Keratinocyte (primary cell): ENCODE data around the gene WDR93. TPM values are rescaled to one million over a fixed set of nuclear protein-coding genes. Genes with fewer than 3 reads are reported as not detected.

Experiments
- DNase-seq: peaks from one replicate; pipeline ENCODE4 v3.0.0-alpha.2; 2011; ENCODE audit warnings: low read depth, missing footprints, low spot score
- FAIRE-seq: peaks from 2 replicates; lab custom pipeline; 2011; peaks lifted over from hg19 to GRCh38; lab: Jason Lieb, UNC
- H2AFZ ChIP-seq: 2 replicates; pipeline ENCODE4 v1.6.0; 2012; ENCODE audit warnings: low read length, control low read depth, inconsistent platforms; ENCODE audit not compliant: control insufficient read depth
- H3K27ac ChIP-seq: 2 replicates; pipeline ENCODE4 v1.5.1; 2011; ENCODE audit warnings: low read length; ENCODE audit not compliant: control insufficient read depth, insufficient read depth
- H3K27me3 ChIP-seq: 3 replicates; pipeline ENCODE4 v1.6.0; 2011; ENCODE audit warnings: low read length; ENCODE audit not compliant: control insufficient read depth, insufficient read depth; ENCODE audit errors: extremely low read depth
- H3K36me3 ChIP-seq, 2 experiments: 2 replicates in 1 of 2; 3 replicates in 1 of 2; pipeline ENCODE4 v1.5.1; 2011; ENCODE audit warnings: low read length in 2 of 2, mild to moderate bottlenecking in 1 of 2; ENCODE audit not compliant: control insufficient read depth in 2 of 2, insufficient read depth in 2 of 2; ENCODE audit errors: extremely low read depth in 1 of 2
- H3K4me1 ChIP-seq: 3 replicates; pipeline ENCODE4 v1.5.1; 2011; ENCODE audit warnings: low read length; ENCODE audit not compliant: control insufficient read depth, insufficient read depth; ENCODE audit errors: extremely low read depth
- H3K4me2 ChIP-seq: 3 replicates; pipeline ENCODE4 v1.6.0; 2011; ENCODE audit warnings: low read depth, low read length; ENCODE audit not compliant: control insufficient read depth, insufficient read depth; ENCODE audit errors: extremely low read depth
- H3K4me3 ChIP-seq, 3 experiments: fragments of 200-600 bp in 1 of 3; sonication (generic) in 1 of 3; 2 replicates in 2 of 3; 3 replicates in 1 of 3; pipeline ENCODE4 v1.5.1; 2011 to 2016; ENCODE audit warnings: low read length in 3 of 3, mild to moderate bottlenecking in 3 of 3, control low read depth in 2 of 3, inconsistent platforms in 1 of 3, low read depth in 1 of 3, mixed read lengths in 1 of 3, mixed run types in 1 of 3, moderate library complexity in 1 of 3; ENCODE audit not compliant: control insufficient read depth in 2 of 3, insufficient read depth in 2 of 3; ENCODE audit errors: extremely low read depth in 1 of 3
- H3K79me2 ChIP-seq: 2 replicates; pipeline ENCODE4 v1.6.0; 2012; ENCODE audit warnings: low read length; ENCODE audit not compliant: control insufficient read depth, insufficient read depth
- H3K9ac ChIP-seq: 3 replicates; pipeline ENCODE4 v1.6.0; 2011; ENCODE audit warnings: low read length; ENCODE audit not compliant: control insufficient read depth, insufficient read depth; ENCODE audit errors: extremely low read depth
- H3K9me1 ChIP-seq: 3 replicates; pipeline ENCODE4 v1.6.0; 2011; ENCODE audit warnings: low read length; ENCODE audit not compliant: control insufficient read depth, insufficient read depth; ENCODE audit errors: extremely low read depth
- H3K9me3 ChIP-seq: 2 replicates; pipeline ENCODE4 v1.5.1; 2012; ENCODE audit warnings: low read depth, low read length; ENCODE audit not compliant: control insufficient read depth
- H4K20me1 ChIP-seq: 3 replicates; pipeline ENCODE4 v1.6.0; 2011; ENCODE audit warnings: low read length; ENCODE audit not compliant: control insufficient read depth, insufficient read depth; ENCODE audit errors: extremely low read depth
- CTCF ChIP-seq, 3 experiments: IDR thresholded peaks in 1 of 3; conservative IDR thresholded peaks in 1 of 3; optimal IDR thresholded peaks in 1 of 3; 2 replicates in 2 of 3; 3 replicates in 1 of 3; pipeline versions ENCODE3 to v1.5.1; 2011; ENCODE audit warnings: low read length in 3 of 3, mild to moderate bottlenecking in 3 of 3, moderate library complexity in 2 of 3, control low read depth in 1 of 3, inconsistent platforms in 1 of 3; ENCODE audit not compliant: insufficient read depth in 2 of 3; ENCODE audit errors: extremely low read depth in 1 of 3
- EZH2 ChIP-seq: IDR thresholded peaks from one replicate; pipeline ENCODE4 v1.6.1; 2012; ENCODE audit warnings: inconsistent platforms, mild to moderate bottlenecking, low read length, moderate library complexity
- dilution Hi-C: fragments of 300-500 bp; cut with MboI; formaldehyde crosslinking; loops from one replicate; pipeline ENCODE4 v1.7.0; 2020; ENCODE audit warnings: low sequenced_read_pairs; ENCODE audit not compliant: extremely low pct_ligation_motif_present
- polyA plus RNA-seq, 5 experiments: library from polyadenylated mRNA; depleted of rRNA in 3 of 5; stranded (reverse) in 3 of 5; stranded (forward) in 1 of 5; unstranded in 1 of 5; fragments of >200 nt; gene quantifications; 1 replicate in 1 of 5; 2 replicates in 3 of 5; 3 replicates in 1 of 5; pipeline versions ENCODE4 v1.2.1 to v1.2.3, GENCODE V29; 2011 to 2012; ENCODE audit warnings: missing spikeins in 2 of 5, low read depth in 1 of 5, low replicate concordance in 1 of 5

Gene WDR93
- polyA plus RNA-seq, 1 donor (not counting 4 experiments of a cell fraction or from before 2014, with no cell fraction given), result 0.05 TPM

DNA sequence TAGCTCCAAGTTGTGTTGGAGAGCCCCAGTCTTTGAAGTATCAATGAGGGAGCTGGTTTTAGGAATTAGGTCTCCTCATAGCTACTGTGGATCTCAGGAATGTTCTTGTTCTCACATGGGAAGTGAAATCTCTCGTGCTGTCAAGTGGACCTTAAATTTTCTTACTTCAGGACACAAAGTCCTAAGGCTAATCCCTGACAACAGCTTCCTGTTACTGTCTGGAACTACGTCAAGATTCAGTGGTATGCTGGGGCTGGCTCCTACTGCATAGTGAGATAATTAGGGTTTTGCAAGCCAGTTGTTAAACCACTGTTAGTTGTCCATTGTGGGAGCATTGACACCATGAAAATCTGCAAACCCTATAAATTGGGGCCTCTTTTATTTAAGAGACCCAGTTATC, 37.6 kb downstream of the WDR93 start:
- Histone ChIP-seq H3K36me3 (no peaks in the 10 kb centered on the region), H3K27ac (no peak overlapping the region), H3K4me2 (no peak overlapping the region), H3K79me2 (no peaks in the 10 kb centered on the region), H4K20me1 (no peaks in the 10 kb centered on the region), H3K4me3 (no peak overlapping the region), H3K9me1 (no peaks in the 10 kb centered on the region), H3K9ac (no peak overlapping the region), H3K9me3 (peaks cover 3% of the 10 kb centered on the region), H2AFZ (no peak overlapping the region), H3K27me3 (no peaks in the 10 kb centered on the region), H3K4me1 (no peaks in the 10 kb centered on the region)
- no peak for FAIRE-seq
- no peak for TF ChIP-seq CTCF (optimal IDR thresholded peaks at IDR 0.05 in 1 of 3, IDR thresholded peaks at IDR 0.05 in 1 of 3, conservative IDR thresholded peaks at IDR 0.05 in 1 of 3; ENCODE audit: extremely low read depth in 1 of 3, insufficient read depth in 2 of 3, low read length in 3 of 3)
- TF ChIP-seq EZH2, result no peak
- dilution Hi-C loops, result no loop called here
- no peak for DNase-seq

DNA sequence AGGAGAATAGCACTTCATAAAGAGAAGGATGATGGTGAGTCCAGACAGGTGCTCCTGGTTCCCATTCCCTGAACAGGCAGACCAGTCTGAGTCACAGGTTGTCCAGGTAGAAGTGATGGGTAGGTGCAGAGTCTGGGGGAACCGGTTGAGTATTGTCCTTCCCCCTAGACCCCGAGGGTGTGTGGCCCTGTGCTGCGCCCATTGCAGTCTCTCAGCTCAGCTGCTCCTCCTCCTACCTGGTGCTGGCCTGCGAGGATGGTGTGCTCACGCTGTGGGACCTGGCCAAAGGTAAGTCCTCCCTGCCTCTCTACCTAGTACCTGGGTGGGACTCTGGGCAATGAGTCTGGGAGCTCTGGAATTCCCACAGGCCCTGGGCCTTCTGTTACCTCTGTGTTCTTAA, 40.7 kb downstream of the WDR93 start:
- H3K27ac ChIP-seq, result no peak overlapping the region
- FAIRE-seq (no peak), DNase-seq (no peak)
- H3K4me1 ChIP-seq, result no peaks in the 10 kb centered on the region
- H3K9me3 ChIP-seq, result no peaks in the 10 kb centered on the region
- TF ChIP-seq EZH2 (no peak), CTCF (optimal IDR thresholded peaks at IDR 0.05 in 1 of 3, IDR thresholded peaks at IDR 0.05 in 1 of 3, conservative IDR thresholded peaks at IDR 0.05 in 1 of 3; ENCODE audit: extremely low read depth in 1 of 3, insufficient read depth in 2 of 3, low read length in 3 of 3) (no peak)
- no peak overlapping the region for H3K4me2 ChIP-seq
- no peaks in the 10 kb centered on the region for H4K20me1 ChIP-seq
- no peak overlapping the region for H2AFZ ChIP-seq
- dilution Hi-C loops, result no loop called here
- H3K79me2 ChIP-seq, result no peaks in the 10 kb centered on the region
- H3K27me3 ChIP-seq, result peaks cover 3% of the 10 kb centered on the region
- H3K9me1 ChIP-seq, result no peaks in the 10 kb centered on the region
- H3K9ac ChIP-seq, result no peak overlapping the region
- no peak overlapping the region for H3K4me3 ChIP-seq
- no peaks in the 10 kb centered on the region for H3K36me3 ChIP-seq
